Measurements from ENCODE around the gene PPP2R5C. TPM values are rescaled to one million over a fixed set of nuclear protein-coding genes. Genes with fewer than 3 reads are reported as not detected.

The PPP2R5C gene
- total and polyA plus RNA-seq, 2 donors from 2014 or later, result 65.6 to 129 TPM

GRCh38 chr14:101865288-101865687 lies 103.8 kb downstream of the PPP2R5C start:
- no peak overlapping the region for H3K4me3 ChIP-seq (ENCODE audit: low read length in 3 of 3)
- FAIRE-seq, result no peak
- no peaks in the 10 kb centered on the region for H3K4me1 ChIP-seq (ENCODE audit: control insufficient read depth in 2 of 3, insufficient read depth in 2 of 3, low read depth in 1 of 3, low read length in 3 of 3)
- no peak overlapping the region for H3K27ac ChIP-seq (ENCODE audit: low read depth in 2 of 2, low read length in 2 of 2)
- H3K36me3 ChIP-seq (ENCODE audit: control insufficient read depth in 2 of 3, insufficient read depth in 3 of 3, low read length in 3 of 3), result peaks cover 0 to 3% (median 0%) of the 10 kb centered on the region in 3 donors
- no peak overlapping the region for H3K9ac ChIP-seq (ENCODE audit: low read length in 3 of 3)
- intact Hi-C loops (cut with DNase I), result no loop called here
- TF ChIP-seq CTCF (IDR thresholded peaks at IDR 0.05; ENCODE audit: borderline replicate concordance, extremely low read depth, insufficient read depth), result no peak
- no peaks in the 10 kb centered on the region for H3K9me3 ChIP-seq (ENCODE audit: control insufficient read depth in 2 of 3, insufficient read depth in 1 of 3, low read length in 3 of 3)
- H3K27me3 ChIP-seq (ENCODE audit: control insufficient read depth, insufficient read depth, low read length), result no peaks in the 10 kb centered on the region
- DNase-seq, result no peak

- no peak overlapping the region for H3K4me3 ChIP-seq (ENCODE audit: low read length in 3 of 3)
- DNase-seq (no peak), FAIRE-seq (no peak)
- no peak overlapping the region for H3K27ac ChIP-seq (ENCODE audit: low read depth in 2 of 2, low read length in 2 of 2)
- H3K27me3 ChIP-seq (ENCODE audit: control insufficient read depth, insufficient read depth, low read length), result no peaks in the 10 kb centered on the region
- intact Hi-C loops (cut with DNase I), result no loop called here
- no peak overlapping the region for H3K9ac ChIP-seq (ENCODE audit: low read length in 3 of 3)
- no peaks in the 10 kb centered on the region for H3K4me1 ChIP-seq (ENCODE audit: control insufficient read depth in 2 of 3, insufficient read depth in 2 of 3, low read depth in 1 of 3, low read length in 3 of 3)
- H3K9me3 ChIP-seq (ENCODE audit: control insufficient read depth in 2 of 3, insufficient read depth in 1 of 3, low read length in 3 of 3), result no peaks in the 10 kb centered on the region
- H3K36me3 ChIP-seq (ENCODE audit: control insufficient read depth in 2 of 3, insufficient read depth in 3 of 3, low read length in 3 of 3), result peaks cover 0 to 3% (median 0%) of the 10 kb centered on the region in 3 donors
- no peak for TF ChIP-seq CTCF (IDR thresholded peaks at IDR 0.05; ENCODE audit: borderline replicate concordance, extremely low read depth, insufficient read depth)
These were observed 106.3 kb downstream of the PPP2R5C start for GRCh38 chr14:101867854-101868253.

- no peak for FAIRE-seq
- intact Hi-C loops (cut with DNase I), result no loop called here
- TF ChIP-seq CTCF (IDR thresholded peaks at IDR 0.05; ENCODE audit: borderline replicate concordance, extremely low read depth, insufficient read depth), result no peak
- Histone ChIP-seq H3K9ac (ENCODE audit: low read length in 3 of 3) (no peak overlapping the region), H3K27me3 (ENCODE audit: control insufficient read depth, insufficient read depth, low read length) (no peaks in the 10 kb centered on the region), H3K4me1 (ENCODE audit: control insufficient read depth in 2 of 3, insufficient read depth in 2 of 3, low read depth in 1 of 3, low read length in 3 of 3) (peaks cover 0 to 4% (median 0%) of the 10 kb centered on the region in 3 donors), H3K27ac (ENCODE audit: low read depth in 2 of 2, low read length in 2 of 2) (no peak overlapping the region), H3K9me3 (ENCODE audit: control insufficient read depth in 2 of 3, insufficient read depth in 1 of 3, low read length in 3 of 3) (no peaks in the 10 kb centered on the region), H3K36me3 (ENCODE audit: control insufficient read depth in 2 of 3, insufficient read depth in 3 of 3, low read length in 3 of 3) (peaks cover 0 to 3% (median 0%) of the 10 kb centered on the region in 3 donors), H3K4me3 (ENCODE audit: low read length in 3 of 3) (no peak overlapping the region)
- DNase-seq, result no peak
These were observed 107.7 kb downstream of the PPP2R5C start for GRCh38 chr14:101869217-101869616.

Measured in kidney (tissue), 14 donors.